WTC11 (cell line): ENCODE data around the gene CRCP.

Source experiments
- TF ChIP-seq, protein P1 (sequence below): fragments of 200-600 bp; IDR thresholded peaks from 2 replicates; pipeline ENCODE4 v1.8.0; 2022; ENCODE audit warnings: antibody characterized with exemption
- TF ChIP-seq, protein P2 (sequence below): fragments of 250-450 bp; sonication (Bioruptor Pico); IDR thresholded peaks from 2 replicates; pipeline ENCODE4 v1.9.0; 2021; ENCODE audit warnings: moderate library complexity, mild to moderate bottlenecking, inconsistent platforms, borderline replicate concordance

DNA sequence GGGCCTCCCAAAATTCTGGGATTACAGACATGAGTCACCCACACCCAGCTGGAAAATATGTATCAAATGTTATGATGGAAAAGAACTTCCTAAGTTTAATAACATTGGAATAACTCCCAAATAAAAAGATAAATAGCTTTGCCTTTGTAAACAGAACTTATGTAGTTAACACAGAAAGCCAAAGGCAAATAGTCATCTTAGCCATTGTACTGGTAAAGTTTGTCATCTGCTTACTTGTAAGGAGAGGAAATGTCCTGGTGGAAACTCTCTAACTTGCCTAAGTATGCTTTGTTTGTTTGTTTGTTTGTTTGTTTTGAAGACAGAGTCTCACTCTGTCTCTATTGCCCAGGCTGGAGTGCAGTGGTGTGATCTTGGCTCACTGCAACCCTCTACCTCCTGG lies 66.7 kb downstream of the CRCP start:
- TF ChIP-seq, protein P1, sequence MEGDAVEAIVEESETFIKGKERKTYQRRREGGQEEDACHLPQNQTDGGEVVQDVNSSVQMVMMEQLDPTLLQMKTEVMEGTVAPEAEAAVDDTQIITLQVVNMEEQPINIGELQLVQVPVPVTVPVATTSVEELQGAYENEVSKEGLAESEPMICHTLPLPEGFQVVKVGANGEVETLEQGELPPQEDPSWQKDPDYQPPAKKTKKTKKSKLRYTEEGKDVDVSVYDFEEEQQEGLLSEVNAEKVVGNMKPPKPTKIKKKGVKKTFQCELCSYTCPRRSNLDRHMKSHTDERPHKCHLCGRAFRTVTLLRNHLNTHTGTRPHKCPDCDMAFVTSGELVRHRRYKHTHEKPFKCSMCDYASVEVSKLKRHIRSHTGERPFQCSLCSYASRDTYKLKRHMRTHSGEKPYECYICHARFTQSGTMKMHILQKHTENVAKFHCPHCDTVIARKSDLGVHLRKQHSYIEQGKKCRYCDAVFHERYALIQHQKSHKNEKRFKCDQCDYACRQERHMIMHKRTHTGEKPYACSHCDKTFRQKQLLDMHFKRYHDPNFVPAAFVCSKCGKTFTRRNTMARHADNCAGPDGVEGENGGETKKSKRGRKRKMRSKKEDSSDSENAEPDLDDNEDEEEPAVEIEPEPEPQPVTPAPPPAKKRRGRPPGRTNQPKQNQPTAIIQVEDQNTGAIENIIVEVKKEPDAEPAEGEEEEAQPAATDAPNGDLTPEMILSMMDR, result no peak
- TF ChIP-seq, protein P2, sequence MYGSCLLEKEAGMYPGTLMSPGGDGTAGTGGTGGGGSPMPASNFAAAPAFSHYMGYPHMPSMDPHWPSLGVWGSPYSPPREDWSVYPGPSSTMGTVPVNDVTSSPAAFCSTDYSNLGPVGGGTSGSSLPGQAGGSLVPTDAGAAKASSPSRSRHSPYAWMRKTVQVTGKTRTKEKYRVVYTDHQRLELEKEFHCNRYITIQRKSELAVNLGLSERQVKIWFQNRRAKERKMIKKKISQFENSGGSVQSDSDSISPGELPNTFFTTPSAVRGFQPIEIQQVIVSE (CRISPR knock-in tag), result no peak
